GM15510 (cell line): ENCODE measurements around the gene NHERF2.

Experiments used
- POLR2A ChIP-seq: IDR thresholded peaks from 3 replicates; pipeline ENCODE4 v1.6.1; 2011; ENCODE audit warnings: borderline replicate concordance; ENCODE audit not compliant: insufficient read length; ENCODE audit errors: extremely low read depth

Gene NHERF2

DNA sequence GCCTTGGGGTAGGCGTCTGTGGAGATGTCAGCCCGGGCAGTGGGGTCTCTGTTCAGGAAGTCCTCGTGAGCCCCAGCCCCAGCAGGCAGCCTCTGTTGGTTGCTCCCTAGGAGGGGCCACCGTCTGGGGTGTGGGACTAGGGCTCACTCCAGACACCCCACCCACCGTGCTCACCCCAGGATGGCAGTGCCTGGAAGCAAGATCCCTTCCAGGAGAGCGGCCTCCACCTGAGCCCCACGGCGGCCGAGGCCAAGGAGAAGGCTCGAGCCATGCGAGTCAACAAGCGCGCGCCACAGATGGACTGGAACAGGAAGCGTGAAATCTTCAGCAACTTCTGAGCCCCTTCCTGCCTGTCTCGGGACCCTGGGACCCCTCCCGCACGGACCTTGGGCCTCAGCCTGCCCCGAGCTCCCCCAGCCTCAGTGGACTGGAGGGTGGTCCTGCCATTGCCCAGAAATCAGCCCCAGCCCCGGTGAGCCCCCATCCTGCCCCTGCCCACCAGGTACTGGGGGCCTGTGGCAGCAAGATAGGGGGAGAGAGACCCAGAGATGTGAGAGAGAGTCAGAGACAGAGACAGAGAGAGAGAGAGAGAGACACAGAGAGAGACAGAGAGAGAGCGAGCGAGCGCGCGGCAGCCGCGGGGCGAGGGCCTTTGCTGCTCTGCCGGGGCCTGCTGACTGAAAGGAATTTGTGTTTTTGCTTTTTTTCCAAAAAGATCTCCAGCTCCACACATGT lies 11.1 kb downstream of the NHERF2 start:
- no peak for TF ChIP-seq POLR2A

DNA sequence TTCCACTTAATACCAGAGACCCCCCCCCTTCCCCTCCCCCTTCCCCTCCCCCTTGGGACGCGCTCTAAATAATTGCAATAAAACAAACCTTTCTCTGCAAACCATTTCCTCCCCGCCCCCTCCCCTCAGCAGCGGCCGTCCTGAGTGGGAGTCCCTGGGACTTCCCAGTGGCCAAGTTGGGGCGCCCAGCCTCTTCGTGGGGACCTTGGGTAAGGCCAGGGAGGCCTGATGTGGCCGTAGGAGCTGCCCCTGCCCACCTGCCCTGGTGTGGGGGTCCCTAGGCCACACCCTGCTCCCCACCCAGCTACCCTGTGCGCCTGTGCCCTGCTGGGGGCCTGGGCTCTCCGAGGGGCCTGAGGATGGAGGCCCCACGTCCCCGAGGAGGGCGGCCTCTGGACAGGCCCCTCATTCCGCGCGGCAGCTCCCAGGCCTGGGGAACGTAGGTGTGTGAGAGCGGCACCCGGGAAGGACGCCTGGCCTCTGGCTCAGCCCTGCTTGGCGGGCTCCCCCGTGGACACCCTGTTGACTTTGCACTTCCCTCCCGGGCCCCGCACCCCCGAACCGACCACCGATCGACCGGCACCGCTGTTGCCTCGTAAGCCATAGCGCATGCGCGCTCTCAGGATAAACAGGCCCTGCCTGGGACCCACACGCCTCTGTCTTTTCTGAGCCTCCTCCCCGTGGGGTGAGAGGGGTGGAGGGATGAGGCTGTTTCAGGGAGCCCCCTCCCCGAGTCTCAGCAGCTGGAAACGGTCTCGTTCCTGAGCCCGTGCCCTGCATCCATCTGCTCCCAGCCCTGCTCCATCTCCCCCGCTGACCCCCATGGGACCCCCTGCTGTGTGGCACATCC lies 11.9 kb downstream of the NHERF2 start:
- no peak for TF ChIP-seq POLR2A

DNA sequence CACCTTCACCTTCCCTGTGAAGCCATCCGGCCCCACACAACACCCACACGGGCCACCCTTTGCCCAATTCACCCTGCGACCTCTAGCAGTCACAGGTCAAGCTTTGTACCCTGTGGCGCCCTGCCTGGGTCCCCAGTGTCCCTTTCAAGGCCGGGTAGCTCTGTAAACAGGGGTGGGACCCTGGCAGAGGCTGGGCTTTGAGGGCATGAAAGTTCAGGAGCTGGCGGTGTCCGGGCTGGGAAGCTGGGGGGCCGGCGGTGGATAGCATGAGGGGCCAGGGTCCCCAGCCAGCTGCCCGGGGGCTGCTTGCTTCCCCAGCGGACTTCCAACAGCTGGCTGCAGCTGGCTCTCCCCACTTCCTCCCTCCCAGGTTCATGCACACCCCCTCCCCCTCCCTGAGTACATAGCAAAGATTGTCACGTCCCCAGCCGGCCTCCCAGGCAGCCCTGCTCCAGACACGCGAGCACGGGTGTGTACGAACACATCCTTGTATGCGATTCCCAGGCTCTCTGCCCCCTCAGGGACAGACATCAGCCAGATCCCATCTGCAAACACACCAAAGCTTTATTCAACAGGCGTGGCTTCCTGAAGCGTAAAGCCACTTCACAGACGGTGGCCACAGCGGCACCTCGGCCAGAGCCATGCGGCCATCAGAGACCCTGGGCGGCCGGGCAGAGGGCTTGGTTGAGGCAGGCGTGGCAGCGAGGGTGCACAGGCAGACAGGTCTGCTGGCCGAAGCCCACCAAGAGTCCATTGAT lies 12.8 kb downstream of the NHERF2 start:
- no peak for TF ChIP-seq POLR2A

DNA sequence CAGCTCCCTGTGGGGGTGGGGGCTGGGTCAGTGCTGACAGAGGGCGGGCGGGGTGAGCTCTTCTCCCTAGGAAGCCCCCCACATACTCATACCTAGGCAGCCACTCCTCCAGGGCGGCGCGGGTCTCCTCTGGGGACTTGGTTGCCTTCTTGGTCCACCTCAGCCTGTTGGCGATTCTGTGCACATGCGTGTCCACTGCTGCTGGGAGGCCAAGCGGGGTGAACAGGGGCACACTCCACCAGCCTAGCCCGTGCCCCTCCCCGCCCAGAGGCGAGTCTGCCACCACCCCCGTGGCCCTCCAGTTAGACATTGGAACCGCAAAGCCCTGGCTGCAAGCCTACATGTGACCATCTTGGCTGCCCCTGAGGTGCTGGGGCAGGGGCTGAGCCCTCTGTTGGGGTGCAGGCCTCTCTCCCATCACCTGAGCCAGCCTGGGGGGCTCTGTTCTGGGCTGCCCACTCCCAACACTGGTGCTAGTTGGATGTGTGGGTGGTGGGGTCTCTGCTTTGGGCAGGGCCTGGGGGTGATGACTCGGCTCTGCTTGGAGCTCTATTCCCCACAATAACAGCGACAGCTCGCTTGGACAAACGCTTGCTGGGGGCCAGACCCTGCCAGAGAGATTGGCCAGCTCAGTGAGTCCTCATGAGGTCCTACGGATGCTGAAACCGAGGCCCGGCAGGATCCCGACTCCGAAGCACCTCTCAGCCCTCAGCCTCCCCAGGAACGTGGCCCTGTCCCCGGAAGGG lies 13.5 kb downstream of the NHERF2 start:
- no peak for TF ChIP-seq POLR2A

DNA sequence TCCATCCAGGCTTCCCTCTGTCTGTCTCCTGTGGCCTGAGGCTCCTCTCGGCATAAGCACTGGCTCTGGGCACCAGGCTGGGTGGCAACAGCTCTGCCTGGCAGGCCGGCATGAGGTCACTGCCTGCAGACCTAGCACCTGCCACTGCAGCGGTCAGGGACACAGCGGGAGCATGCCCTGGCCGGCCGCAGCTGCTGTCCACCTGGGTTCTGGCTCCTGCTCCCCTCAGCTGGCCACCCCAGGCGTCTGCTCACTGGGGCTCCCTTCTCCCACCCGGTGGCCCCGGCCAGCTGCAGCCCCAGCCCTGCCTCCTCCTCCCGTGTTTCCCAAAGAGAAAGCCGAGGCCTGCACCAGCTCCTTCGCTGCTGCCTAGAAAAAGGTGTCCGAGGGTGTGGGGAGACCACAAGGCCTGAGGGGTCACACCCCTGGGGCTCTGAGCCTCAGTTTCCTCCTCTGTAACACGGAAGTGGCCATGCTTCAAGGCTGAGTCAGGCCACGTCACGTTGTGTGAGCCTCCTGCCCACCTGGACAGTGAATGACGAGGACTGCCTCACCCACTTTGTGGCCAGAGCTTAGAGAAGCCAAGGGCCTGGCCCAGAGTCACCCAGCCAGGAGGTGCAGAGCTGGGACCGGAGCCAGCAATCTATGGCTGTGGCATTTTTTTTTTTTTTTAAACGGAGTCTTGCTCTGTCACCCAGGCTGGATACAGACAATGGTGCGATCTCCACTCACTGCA lies 14.3 kb downstream of the NHERF2 start:
- TF ChIP-seq POLR2A = no peak

DNA sequence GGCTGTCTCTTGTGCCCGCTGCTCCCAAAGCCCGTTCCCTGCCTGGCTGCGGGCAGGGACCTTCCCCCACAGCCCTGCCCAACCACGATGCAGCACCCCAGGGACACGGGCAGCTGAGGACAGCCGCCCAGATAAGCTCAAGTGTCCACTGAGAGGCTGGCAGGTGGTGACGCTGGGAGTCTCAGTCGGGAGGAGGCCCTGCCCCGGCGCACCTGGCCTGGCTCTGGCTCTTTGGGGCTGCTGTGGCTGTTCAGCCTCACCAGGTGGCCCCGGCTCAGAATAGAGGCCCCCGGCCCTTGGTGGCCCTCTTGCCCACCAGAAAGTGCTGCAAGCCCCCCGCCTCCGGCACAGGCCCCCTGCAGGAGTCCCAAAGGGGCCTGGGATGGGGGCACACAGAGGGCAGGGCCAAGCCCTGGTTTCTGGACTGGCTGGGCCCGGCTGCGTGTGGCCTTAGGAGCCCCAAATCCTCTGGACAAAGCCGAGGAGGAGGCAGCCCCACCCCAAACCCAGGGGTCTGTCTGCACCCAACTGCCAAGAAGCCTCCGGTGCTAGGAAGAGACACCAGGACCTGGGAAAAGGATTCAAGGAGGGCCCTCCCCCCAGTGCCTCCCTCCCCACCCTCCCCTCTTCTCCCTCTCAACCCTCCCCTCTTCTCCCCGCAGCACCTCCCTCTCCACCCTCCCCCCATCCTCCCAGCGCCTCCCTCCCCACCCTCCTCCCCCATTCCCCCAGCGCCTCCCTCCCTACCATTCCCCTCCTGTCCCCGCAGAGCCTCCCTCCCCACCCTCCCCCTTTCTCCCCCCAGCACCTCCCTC lies 15.7 kb downstream of the NHERF2 start:
- no peak for TF ChIP-seq POLR2A

DNA sequence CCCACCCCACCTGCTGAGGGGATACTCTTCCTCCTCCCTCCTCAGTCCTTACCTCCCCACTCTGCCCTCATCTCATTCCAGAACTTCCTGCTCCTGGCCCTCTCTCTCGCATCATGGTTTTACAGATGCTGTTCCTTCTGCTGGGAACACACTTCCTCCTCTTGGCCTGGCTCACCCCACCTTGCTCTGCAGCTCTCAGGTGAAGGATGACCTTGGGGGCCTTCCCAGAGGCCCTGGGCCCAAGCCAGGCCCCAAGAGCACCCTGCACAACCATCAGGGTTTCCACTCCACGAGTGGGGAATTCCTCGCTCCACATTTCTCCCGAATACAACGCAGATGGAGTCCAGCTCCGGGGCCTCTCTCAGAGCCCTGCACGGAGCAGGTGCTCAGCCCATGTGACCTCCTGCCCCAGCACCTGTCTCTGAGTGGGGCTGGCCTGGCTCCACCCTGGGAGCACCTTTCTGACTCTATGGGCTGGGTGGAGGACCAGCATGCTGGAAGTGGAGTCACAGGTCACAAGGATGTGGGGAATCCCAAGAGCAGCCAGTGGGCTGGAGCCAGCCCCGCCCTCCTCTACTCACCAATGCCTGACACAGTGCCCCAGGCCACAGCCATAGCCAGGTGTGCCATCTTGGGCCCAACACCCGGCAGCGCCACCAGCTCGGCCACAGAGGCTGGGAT lies 16.4 kb downstream of the NHERF2 start:
- TF ChIP-seq POLR2A = no peak

DNA sequence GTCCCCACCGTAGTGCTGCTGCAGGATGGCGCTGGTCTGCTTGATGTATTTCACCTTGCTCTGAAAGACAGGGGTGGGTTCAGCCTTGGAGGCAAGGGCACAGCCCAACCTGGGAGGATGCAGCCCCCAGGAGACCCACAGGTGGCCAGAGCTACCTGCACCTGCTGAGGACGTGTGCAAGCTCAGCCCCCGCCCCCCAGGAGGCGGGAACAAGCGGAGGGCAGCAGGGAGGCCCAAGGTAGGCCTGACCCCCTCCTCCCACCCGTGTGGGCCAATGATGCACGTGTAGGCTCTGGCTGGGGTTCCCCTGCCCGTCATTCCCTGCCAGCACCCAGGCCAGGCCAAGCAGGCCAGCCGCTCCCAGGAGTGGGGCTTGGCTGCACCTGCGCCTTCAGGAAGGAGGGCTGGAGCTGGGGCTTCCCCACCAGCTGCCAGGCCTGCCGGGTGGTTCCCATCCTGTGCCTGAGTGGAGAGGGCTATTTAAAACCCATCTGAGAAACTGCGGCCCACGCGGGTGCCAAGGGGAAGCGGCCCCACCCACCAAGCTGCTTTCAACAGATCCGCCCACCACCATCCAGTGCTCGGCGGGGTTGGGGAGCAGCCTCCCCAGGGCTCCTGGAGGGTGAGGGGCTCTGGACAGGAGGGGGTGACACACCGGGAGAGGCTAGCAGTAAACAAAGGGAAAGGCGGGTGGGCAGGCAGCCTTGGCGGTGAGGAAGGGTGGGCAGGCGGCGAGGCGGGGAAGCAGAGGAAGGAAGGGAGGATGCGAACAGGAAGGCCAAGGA lies 17.2 kb downstream of the NHERF2 start:
- TF ChIP-seq POLR2A = no peak

DNA sequence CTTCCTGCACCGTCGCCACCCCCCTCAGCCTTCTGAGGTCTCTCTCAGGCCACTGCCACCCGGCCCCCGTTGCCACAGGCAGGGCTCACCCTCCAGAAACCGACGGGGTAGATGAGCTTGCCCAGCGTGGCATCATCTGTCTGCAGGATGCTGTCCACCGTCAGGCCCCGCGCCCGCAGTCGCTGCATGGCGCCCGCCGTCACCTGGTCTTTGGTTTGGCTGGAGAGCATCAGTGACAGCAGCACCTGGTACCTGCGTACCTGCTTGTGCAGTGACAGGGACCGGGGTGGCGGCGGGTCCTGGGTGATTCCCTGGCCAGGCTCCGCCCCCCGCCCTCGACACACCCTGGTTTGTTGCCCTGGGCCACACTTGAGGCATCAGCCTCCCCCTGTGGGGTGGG lies 17.8 kb downstream of the NHERF2 start:
- TF ChIP-seq POLR2A = no peak

DNA sequence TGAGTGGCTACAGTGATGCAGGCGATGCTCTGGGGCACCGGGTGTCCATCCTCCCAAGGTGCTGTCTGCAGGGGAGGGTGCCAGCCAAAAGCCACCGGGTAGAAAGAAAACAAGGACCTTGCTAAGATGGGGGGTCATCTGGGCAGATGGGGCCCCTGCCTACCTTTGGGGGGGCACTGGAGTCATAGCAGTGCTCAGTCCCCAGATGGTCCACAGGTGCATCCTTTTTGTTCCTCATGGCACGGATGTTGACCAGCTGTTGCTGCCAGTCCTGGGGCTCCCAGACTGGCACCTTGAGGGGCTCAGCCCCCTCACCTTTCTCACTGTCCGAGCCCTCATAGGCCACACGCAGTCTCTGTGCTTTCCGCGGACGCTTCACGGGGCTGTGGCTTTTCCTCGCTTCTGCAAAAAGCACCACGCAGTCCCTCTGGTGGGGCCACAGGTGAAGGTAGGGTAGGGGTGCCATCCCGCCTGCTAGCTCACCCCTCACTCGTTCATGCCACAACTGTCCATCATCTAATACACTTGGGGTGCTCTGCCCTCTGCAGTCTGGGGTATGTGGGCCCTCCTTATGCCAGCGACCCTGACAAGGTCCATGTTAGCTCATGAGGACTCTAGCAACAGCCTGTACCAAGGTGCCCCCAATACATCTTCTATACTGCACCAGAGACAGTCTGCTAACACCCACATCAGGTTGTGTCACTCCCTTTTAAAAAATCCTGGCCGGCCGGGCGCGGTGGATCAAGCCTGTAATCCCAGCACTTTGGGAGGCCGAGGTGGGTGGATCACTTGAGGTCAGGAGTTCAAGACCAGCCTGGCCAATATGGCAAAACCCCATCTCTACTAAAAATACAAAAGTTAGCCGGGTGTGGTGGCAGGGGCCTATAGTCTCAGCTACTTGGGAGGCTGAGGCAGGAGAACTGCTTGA lies 19.5 kb downstream of the NHERF2 start:
- TF ChIP-seq POLR2A = no peak

DNA sequence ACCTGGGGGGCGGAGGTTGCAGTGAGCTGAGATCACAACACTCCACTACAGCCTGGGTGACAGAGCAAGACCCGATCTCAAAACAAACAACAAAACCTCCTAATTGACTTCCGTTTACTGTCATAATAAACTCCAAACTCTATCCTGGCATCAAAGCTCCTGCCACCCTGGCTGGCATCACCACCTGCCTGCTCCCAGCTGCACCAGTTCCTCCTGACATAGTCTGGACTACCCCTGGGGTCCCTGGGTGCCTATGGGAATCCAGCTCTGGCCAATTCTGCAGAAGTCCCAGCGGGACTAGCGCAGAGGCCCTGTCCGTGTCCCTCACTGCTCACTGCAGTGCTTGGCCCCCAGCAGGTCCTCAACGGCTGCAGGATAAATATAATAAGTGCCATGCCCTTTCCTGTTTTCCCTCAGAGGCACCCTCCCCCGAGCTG lies 20.2 kb downstream of the NHERF2 start:
- no peak for TF ChIP-seq POLR2A
